Activated CD8-positive, alpha-beta memory T cell treated with anti-CD3 and anti-CD28 coated beads, Interleukin-2, amount 50 U/mL, for 4 hours (primary cell): ENCODE data around the gene ATL2.
"Not testable (repeated sequence)": the region's sequence is repeated elsewhere in the genome, so short reads cannot be mapped to it uniquely, and the experiment has no call there.

Source experiments
- DNase-seq: peaks from one replicate; pipeline ENCODE4 v3.0.0-alpha.2; 2020

ATL2 gene

DNA sequence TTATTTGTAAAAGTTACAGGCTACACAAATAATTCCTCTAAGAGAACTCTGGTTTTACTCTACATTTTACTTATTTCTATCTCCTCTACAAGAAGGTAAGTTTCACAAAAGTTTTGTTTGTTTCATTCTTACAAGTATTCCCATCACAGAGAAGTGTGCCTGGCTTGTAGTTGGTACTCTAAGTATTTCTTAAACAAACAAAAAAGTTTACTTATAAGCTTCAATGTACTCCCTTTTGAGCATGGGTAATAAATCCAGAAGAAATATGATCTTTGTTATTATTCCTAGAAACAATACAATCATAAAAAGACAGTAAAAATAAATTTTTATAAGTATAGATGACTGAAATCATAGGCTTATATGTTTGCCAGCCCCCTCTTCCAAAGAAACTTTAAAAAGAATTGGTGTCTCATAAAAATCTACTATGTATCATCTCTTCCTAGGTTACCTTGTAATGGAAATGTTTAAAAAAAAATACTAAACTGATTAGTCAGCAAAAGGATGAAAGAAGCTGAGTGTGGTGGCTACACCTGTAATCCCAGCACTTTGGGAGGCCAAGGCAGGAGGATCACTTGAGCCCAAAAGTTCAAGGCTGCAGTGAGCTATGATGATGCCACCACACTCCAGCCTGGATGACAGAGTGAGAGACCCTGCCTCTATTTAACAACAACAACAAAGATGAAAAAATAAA lies 54.7 kb downstream of the ATL2 start:
- DNase-seq, result no peak

GRCh38 chr2:38319240-38319639 lies 57.8 kb downstream of the ATL2 start:
- DNase-seq, result not testable (repeated sequence)

- no peak for DNase-seq
These were observed 59.3 kb downstream of the ATL2 start for GRCh38 chr2:38317725-38318124.

DNA sequence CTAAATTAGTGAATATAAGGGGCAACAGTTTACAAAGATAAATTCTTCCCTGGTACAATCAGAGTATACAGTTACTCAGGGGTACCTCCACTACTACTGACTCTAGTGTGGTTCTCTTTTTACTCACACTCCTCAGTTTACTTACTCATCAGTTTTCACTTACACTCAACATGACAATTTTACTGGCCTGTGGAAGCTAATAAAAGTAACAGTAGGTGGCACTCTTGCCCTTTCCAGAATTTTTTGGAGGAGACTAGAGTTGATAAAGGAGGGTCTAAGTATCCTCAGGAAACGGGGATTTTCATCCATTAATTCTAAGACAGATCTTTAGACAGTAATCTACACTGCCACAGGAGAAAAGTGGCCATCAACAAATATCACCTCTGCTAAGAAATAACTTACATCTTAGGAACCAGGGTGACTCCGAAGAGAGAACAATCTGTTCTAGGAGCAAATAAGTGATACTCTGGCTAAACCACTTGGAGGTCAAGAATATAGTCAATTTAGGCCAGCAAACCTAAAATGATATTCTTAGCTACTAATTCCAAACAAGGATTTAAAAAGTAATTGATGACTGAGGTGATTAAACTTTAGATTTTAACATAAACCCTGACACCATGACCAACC lies 61.3 kb downstream of the ATL2 start:
- DNase-seq, result no peak

GRCh38 chr2:38308821-38309220 lies 68.3 kb downstream of the ATL2 start:
- DNase-seq, result no peak

DNA sequence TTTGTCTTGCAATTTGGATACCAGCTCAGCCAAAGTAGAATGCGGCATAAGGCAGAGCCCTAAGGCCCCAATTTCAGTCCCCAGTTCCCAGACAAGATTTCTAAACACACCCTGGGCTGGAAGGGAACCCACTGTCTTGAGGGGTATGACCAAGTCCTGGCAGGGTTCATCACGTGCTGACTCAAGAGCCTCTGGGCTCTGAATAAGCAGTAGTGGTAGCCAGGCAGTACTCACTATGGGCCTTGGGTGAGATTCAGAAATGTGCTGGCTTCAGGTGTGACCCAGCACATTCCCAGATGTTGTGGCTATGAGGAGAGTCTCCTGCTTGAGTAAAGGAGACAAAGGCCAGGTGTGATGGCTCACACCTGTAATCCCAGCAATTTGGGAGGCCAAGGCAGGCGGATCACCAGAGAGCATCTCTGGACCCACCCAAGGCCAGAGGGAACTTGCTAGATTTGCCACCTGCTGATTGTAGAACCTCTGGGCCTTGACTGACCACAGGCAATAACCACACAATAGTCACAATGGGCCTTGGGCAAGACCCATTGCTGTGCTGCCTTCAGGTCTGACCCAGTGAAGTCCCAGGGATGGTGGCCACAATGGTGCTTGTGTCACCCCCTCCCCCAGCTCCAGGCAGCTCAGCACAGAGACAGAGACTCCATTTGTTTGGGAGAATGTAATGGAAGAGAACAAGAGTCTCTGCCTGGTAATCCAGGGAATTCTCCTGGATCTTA lies 74.9 kb downstream of the ATL2 start:
- DNase-seq, result no peak

DNA sequence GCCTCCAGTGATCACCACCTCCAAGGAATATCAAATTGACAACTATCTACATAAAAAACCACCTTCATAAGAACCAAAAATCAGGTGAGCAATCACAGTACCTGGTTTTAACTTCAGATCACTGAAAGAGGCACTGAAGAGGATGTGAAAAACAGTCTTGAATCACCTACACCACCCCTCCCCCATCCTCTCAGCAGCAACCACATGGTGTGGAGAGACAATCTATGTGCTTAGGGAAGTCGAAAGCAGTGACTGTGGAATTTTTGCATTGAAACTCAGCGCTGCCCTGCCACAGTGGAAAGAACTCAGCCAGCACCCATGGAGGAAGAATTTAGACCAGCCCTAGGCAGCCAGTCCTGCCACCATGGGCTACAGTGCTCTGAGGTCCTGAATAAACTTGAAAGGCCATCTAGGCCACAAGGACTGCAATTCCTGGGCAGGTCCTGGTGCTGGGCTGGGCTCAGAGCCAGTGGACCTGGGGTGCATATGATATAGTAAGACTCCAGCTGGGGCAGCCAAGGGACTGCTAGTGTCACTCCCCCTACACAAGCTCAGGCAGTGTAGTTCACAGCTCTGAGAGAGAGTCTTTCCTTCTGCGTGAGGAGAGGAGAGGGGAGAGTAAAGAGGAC lies 75.6 kb downstream of the ATL2 start:
- DNase-seq, result no peak

DNA sequence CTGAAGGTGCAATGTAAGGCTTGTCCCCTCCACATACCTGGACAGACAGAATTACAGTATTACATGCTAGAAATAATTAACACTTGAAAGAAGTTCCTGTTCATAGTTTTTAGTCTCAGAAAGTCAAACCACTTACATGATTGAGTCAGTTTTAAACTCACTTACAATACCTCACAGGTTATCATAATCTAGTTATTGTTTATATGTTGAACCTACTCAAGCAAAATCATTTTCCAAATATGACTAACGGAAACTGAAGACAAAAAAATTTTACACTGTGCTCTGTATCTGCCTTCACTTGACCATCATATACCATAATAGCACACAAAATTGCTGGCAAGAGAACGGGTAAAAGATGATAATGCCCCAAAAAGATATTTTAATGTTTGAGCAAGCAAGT lies 78.5 kb downstream of the ATL2 start:
- DNase-seq, result no peak

GRCh38 chr2:38296197-38296780 lies 80.8 kb downstream of the ATL2 start:
- no peak for DNase-seq

- DNase-seq, result no peak
These were observed 82.5 kb downstream of the ATL2 start for GRCh38 chr2:38294597-38294996.

DNA sequence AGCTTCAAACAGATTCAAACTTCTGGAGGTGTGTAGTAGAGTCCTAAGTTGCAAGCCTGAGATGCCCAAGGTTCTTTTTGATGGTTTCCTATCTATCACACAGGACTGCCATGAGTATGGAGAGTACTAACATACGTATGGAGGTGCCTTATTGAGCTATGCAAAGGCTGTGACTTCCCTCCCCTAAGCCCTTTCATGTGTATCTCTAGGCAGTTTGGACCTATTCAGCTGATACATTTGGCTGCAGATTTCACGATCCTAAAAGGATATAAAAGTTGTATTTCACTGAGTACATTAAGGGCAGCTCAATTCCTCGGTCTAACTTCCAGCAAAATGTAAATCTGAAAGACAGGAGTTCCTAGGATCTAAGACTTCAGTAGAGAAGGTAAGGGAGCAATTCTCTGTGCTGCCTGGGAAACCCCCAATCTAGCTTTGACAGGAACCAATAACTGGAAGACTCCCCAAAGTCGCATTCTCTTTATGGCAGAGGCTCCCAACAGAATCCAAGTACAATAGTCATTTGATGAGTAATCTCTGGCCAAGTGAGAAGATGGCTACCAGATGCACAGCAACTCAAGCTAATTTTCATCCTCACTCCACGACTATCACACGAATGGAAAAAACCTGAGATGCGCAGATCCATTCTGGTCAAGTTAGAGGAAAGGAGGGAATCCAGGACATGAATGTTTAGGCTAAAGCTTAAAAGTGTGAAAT lies 83.8 kb downstream of the ATL2 start:
- DNase-seq, result no peak

DNA sequence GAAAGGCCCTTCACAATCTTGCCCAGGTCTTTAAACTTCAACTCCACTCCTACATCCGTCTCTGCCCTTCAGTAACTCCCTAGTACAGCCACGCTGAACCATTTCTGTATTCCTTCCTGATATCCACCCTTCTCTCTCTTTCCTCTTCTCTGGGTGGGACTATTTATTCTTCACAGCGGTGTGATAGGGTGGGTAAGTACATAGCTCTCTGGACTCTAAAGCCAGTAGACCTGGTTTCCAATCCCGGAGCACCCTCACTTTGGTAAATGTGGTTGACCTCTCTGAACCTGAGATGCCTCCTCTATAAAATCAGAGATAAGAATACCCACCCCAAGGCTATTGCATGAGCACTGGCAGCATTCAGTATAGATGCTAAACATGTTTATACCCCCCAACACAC lies 86.7 kb downstream of the ATL2 start:
- DNase-seq, result no peak

DNA sequence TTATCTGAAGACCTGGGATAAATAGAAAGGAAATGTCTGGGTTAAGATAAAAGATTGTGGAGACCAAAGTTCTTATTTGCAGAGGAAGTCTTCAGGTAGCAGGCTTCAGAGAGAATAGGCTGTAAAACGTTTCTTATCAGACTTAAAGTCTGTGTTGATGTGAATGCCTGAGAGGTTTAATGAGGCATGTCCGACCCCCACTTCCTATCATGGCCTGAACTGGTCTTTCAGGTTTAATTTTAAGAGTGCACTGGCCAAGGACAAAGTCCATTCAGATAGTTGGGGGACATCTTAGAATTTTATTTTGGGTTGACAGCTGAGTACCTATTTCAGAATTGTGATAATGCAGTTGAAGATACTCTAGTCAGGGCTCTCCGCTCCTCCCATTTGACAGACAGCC lies 92.1 kb downstream of the ATL2 start:
- DNase-seq, result no peak

- DNase-seq, result no peak
These were observed 95.9 kb downstream of the ATL2 start for GRCh38 chr2:38281095-38281742.

DNA sequence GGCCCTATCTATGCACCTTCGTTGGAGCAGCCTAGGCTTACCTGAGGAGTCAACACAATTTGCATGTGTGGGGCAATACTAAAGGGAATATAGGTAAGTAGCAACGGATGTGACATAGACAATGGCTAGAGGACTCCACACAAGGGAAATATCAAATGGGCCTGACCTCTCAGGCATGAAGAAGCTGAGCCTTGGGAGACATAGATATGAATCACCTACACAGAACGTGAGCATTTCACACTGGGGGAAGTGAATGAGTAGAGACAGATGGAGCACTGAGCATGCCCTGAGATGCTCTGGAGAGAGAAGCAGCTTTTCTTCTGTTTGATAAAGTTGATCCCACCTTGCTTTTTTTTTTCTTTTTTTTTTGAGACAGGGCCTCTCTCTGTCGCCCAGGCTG lies 97.9 kb downstream of the ATL2 start:
- no peak for DNase-seq

- DNase-seq, result not testable (repeated sequence)
These were observed 99.0 kb downstream of the ATL2 start for GRCh38 chr2:38278117-38278438.

DNA sequence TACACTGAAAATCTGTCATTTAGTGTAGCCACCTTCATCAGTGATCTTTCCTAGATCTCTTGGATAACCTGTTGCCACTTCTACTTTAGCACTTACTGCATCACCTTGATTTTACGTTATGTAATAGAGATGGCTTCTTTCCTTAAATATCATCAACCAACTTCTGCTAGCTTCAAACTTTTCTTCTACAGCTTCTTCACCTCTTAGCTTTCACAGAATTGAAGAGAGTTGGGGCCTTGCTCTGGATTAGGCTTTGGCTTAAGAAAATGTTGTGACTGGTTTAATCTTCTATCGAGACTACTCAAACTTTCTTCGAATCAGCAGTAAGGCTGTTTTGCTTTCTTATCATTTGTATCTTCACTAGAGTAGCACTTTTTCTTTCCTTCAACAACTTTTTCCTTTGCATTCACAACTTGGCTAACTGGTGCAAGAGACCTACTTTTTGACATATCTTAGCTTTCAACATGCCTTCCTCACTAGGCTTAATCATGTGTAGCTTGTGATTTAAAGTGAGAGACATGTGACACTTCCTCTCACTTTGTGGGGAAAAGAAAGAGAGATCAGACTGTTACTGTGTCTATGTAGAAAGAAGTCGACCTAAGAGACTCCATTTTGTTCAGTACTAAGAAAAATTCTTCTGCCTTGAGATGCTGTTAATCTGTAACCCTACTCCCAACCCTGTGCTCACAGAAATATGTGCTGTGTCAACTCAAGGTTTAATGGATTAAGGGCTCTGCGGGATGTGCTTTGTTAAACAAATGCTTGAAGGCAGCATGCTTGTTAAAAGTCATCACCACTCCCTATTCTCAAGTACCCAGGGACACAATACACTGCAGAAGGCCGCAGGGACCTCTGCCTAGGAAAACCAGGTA lies 99.6 kb downstream of the ATL2 start:
- no peak for DNase-seq

DNA sequence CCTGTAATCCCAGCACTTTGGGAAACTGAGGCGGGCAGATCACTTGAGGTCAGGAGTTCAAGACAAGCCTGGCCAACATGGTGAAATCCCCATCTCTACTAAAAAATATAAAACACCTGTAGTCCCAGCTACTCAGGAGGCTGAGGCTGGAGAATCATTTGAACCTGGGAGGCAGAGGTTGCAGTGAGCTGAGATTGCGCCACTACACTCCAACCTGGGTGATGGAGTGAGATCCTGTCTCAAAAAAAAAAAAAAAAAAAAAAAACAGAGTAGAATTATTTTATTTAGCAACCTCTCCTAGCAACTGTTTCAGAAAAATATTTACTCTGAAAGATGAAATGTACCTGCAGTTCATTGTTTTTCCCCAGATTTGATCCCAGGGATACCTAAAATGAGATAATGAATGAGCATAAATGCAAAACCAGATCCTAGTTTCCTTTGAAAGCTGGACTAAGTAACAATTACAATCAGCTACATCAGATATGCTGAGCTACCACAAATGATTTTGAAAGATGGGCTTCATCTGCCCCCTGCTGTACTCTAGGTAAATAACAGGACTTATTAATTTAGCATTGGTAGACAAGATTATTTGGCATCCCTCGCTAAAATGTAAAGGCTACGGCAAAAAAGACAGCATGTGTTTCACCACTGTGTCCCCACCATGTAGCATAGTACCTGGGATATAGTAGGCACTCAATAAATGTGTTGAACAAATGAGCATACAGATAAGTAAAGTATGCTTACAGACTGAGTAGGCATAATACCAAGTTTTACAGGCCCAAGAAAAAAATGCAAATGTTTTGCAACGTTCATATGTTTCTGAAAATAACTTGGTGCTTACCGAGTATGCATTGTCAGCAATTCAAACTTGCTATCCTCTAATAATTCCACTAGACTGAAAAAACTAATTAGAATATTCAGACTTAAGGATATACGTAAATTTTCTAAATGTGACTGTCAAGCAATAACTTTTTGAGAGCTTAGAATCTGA lies 102.5 kb downstream of the ATL2 start:
- DNase-seq, result no peak

DNA sequence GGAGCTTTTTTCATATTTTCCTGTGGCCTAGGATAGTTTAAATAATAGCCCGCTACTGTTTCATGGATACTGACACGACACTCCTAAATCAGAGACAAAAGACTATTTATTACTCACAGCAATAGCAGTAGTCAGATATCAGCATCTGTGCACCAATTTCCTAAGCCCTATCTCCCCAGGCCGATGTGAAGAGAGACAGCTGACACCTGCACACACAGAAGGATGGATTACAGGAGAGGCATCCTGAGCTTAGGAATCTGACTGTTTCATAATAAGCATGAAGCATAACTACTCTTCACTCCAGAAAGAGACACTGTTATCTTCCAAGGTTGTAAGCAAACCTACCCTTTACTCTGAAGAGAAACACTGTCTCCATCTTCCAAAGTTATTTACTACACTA lies 105.4 kb downstream of the ATL2 start:
- no peak for DNase-seq

- DNase-seq, result no peak
These were observed 107.7 kb downstream of the ATL2 start for GRCh38 chr2:38269421-38269820.
